Ureter (tissue), 1 donor: Measurements from ENCODE around the gene RPS6KA3. TPM values are rescaled to one million over a fixed set of nuclear protein-coding genes. Genes with fewer than 3 reads are reported as not detected.
"Not testable (repeated sequence)": the region's sequence is repeated elsewhere in the genome, so short reads cannot be mapped to it uniquely, and the experiment has no call there.

Experiments
- DNase-seq: peaks from one replicate; pipeline ENCODE4 v3.0.0-alpha.2; 2020; ENCODE audit warnings: low spot score
- total RNA-seq: library from RNA; stranded (reverse); gene quantifications from one replicate; pipeline ENCODE4 v1.2.4, GENCODE V29; 2023
- donor health status: DM: yes; HTN: yes; CAD: no.

RPS6KA3 gene
- total RNA-seq, 1 donor from 2014 or later: 40.3 TPM

DNA sequence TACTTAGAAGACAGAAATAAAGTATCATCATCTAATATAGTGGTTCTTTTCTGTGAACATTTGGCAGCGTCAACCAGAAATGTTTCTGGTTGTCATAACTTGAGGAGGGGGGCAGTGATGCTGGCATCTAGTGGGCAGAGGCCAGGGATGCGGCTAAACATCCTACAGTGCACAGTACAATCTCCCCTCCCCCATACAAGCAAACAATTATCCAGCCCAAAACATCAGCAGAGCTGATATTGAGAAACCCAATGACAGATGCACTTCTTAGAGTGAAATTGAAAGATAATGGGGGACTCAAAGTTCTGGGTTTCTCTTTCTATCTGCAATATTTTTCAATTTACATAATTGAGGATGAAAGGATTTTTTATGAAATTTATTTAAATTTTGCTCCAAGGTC is 123.1 kb downstream of the RPS6KA3 start:
- no peak for DNase-seq

GRCh38 chrX:20143111-20143510 is 123.6 kb downstream of the RPS6KA3 start:
- DNase-seq: no peak

DNA sequence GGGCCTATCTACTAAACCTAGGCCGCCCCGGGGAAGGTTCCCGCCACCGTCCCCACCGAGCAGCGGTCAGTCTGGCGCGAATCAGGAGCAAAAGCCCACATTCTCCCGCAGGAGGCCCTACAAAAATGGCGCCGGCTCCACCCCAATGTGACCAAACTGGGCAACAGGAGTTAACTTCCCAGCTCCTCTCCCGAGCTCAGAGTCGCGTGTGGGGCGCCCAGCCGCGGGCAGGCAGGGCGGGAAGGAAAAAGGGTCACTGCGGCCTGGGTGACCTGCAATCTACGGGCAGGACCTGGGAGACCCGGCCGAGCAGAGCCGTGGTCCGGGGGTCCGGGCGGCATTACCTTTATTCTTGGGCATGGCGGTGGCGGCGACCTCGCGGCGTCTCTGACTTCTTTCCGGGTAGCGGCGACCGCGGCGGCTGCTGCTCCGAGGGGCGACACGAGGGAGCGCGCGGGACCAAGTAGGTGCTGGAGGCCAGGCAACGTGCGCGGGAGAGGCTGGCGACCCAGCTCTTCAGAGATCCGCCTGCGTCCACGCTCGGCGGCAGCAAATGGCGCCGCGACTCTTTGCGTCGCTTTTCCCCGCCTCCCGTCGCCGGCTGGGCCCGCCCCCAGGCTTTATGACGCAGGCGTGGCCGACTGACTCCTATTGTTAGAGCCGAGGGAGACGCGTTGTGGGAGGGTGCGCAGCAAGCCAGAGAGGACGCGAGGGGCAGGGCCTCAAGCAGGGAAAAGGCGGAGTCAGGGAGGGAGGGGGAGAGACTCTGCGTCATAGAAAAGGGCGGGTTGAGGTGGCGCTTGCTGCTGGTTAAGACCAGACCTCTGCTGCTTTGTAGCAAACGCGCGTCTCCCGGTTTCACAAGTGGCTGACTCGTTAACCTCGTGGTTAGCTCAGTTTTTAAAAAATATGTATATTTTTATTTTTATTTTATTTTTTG is 125.2 kb downstream of the RPS6KA3 start, which contains the start of gene EIF1AX:
TSS of gene EIF1AX (minus strand) at position 558 of the 940 bp plus-strand sequence. CDS start at position 360, 198 bp downstream.
- DNase-seq: peak; percentile 100

DNA sequence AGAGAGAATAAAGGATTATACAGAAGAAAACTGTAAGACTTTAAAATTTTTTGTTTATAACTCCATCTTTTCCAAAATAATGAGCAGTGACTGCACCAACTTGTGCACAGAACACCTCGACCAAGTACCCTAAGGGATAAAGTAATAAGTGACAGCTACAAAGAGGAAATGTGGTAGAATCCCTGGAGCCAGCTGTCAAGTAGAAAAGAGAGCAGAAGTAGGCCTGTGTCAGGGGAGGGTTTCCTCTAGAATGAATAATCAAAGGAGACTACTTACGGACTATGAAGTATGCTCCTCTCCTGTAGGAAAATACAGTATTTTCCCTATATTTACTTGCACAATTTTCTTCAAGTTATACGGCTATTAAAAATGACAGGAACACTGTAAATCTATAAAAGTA is 126.3 kb downstream of the RPS6KA3 start:
- DNase-seq: no peak

DNA sequence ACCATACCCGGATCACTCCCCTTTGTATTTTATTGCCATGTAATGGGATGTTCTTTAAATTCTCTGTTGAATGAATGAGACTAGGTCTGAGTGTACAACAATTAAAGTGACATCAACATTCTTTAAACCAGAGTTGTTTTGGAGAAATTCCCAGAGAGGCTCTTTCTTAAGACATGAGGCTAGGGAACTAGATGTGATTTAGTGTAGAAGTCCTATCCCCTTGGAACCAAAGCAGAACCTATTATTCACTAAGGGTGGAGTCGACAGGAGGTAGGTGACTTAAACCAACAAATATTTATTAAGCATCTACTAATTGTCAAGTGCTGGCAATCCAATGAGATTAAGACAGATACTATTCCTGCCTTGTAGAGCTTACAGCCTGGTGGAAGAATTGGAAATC is 126.7 kb downstream of the RPS6KA3 start:
- no peak for DNase-seq

DNA sequence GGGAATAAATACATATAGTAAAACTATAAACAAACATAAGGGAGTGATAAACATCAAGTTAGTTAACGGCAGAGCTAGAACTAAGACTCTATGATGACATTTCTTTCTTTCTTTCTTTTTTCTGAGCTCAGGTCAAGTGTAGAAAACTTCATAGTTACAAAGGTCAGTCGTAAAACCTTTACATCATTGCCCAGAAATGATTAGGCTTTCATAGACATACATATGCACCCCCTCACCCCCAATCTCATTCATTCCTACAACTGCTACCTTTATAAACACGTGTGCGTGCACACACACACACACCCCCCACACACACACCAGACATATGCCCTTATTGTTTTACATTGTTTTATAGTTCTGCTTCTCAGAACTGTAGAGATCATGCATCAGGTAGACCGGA is 130.8 kb downstream of the RPS6KA3 start:
- no peak for DNase-seq

DNA sequence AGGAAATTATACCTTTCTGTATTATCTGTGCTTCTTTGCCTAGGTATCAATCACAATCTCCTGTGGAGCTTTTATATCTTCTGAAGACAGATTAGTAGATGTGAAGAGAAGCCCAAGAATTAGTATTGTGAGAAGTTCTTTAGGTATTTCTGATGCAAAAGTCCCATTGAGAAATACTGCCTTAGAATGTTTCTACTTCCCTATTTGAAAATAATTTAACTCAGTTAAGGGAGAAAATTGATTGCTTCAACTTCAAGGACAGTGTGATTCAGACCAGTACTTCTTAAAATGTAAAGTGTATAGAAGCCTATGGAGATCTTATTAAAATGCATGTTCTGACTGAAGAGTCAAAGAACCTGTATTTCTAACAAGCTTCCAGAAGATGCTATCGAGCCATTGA is 134.0 kb downstream of the RPS6KA3 start:
- DNase-seq: no peak

DNA sequence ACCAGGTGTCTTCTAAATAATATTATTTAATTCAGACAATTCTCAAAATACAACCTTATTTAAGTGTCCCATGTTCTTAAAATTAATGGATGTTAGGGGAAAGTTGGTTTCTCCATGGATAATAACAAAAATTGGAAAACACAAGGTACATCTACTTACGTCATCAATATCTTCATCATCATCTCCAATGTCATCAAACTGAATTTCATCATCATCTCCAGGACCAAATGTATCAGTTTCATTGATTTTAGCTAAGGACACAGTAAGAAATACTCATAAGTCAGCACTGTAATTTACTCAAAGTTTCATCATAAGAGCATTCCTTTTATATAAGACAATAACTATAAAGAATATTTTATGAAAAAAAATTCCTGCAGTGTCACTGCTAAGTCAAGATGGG is 136.4 kb downstream of the RPS6KA3 start:
- no peak for DNase-seq

DNA sequence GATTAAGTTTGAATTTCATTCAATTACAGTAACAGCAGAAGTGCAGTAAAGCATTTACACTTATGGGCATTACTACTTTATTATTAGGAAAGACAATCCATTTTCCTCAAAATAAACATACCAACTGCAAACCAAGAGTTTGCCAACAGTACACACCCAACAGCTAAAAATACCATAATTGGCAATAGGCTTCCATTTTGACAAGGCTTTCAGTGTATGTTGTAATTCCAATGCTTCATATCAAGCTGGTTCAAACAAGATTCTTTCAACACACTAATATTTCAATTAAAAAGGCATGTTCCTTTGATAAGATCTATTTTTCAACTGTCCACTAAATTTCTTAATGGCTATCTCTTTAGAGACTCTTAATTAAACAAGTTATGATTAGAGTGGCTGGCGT is 137.2 kb downstream of the RPS6KA3 start:
- DNase-seq: no peak

DNA sequence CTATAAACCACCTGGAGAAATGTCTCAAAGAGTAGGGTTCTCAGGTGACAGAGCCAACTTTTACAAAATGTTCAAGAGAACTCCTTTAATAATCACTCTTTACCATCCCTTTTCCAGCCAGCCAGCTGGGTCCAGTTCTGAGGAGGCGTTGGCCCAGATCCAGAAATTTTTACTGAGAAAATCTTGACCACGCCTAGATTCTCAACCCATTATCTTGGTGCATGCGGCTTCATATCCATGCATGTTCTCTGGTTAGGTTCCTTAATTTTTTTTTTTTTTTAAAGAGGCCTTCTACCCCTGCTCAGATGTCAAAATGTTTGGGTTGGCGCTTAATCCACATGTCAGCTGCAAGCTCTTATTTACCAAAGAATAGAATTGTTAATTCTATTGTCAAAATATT is 138.0 kb downstream of the RPS6KA3 start:
- DNase-seq: no peak

GRCh38 chrX:20127440-20127839 is 139.3 kb downstream of the RPS6KA3 start:
- DNase-seq: not testable (repeated sequence)

DNA sequence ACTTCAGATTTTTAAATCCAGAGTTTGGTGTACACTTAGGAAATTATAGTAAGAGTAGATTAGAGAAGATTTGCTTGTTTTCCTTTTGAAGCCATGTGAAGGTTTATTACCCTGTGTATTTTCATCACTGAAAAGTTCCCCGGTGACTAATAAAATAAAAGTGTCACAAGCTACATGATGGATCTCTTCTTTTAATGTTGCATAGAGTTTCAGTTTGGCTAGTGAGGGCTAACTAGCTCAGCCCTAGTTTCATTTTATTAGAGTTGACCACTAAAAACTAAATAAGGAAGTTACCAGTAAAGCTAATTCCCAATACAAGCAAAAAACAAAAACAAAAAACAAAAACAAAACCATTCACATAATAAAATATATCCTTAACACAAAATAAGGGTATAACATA is 139.9 kb downstream of the RPS6KA3 start:
- not testable (repeated sequence) for DNase-seq

DNA sequence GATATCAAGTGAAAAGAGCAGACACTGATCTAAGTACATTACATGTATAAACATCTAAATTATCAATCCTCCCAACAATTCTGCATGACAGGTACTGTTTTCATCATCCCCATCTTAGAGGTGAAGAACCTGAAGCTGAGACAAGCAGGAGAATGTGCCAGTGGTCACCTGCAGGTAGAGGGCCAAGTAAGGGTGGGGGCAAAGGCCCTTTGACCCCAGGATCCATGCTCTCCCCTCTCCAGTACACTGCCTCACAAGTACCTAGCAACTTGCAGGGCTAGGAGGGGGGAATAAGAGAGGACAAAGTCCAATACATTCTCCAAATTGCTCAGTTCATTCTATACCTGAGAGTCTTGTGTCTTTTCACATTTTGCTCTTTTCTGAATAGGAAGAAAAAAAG is 141.7 kb downstream of the RPS6KA3 start:
- no peak for DNase-seq

DNA sequence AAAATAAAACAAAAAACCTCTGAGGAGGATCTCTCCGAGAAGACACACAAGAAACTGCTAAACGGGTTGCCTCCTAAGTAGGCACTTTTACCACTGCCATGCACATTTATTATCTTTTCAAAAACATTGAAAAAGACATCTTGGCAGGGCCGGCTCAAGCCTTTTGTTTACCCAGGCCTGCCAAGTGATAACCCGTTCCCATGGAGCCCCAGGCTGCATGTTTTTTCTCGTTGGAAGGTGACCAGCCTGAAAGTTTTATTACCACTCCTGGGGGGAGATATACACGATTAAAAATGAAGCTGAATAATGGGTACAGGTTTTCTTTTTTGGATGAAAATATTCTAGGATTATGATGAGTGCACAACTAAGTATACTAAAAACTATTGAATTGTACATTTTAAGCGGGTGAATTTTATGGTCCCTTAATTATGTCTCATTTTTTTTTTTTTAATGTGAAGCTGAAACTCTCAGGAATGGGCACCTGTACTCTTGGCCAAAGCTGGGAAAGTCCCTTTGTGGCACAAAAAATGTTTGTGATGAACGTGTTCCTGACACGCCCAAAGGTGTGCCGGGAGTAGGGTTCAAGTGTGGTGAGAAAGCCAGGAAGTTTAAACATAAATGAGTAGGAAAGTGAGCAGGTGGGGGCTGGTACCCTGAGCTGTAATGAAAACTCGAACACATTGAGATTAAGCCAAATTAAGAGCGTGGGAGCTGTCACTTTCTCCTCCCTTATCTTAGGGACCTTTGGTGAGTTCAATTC is 148.5 kb downstream of the RPS6KA3 start:
- no peak for DNase-seq

GRCh38 chrX:20116577-20117240 is 150.0 kb downstream of the RPS6KA3 start, which contains the start of gene MAP7D2:
MAP7D2 (minus strand) TSS chrX:20116907; CDS start chrX:20116879, 28 bp downstream.
- DNase-seq: no peak

DNA sequence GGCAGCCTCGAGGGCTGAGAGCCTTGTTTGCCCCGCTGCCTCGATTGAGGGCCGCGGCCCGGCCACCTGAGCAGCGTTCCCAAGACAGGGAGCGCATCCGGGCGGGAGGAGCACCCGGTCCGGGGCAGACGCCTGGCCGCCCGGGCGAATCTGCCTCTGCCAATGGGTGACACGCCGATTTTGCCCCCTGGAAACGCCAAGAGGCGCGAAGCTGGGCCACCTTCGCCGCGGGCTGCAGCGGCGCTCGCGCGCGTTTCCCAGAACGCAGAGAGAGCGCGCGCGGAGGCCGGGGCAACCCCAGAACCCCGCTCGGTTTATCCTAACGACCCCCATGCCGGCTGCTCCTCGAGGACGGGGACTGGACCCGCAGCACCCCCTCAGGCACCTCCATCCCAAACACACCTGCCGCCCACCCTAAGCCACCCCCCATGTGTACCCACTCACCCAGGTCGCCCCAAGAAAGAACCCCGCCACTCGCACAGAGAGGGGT is 150.6 kb downstream of the RPS6KA3 start:
- DNase-seq: no peak

- DNase-seq: no peak
Measured at GRCh38 chrX:20112022-20112774, 154.5 kb downstream of the RPS6KA3 start.

GRCh38 chrX:20111271-20111670 is 155.4 kb downstream of the RPS6KA3 start:
- DNase-seq: no peak

DNA sequence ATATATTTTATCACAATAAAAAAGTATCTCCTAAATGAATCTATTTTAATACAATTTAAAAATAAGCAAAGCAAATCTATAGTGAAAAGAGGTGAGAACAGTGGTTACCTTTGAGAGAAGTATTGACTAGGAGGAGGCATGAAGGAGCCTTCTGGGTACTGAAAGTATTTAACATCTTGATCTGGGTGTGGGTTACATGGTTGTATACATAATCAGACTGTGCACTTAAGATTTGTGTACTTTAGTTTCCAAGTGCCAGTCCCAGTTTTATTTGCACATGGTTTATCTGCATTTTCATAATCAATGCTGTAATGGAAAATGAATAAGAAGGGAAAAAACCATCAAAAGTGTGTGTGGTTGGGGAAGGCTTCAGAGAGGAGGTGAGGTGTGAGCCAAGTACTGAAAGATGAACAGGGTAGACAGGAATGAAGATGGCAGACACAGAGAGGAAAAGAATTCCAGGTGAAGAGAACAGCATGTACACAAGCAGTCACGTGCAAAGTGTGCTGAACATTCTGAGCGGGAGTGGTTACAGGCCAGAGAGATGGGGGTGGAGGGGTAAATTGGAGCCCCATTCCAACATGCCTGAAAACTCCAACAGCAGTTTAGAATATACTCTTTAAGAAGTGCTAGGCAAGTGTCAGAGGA is 164.7 kb downstream of the RPS6KA3 start:
- DNase-seq: no peak
